K562 (cell line): ENCODE measurements around the gene SREBF1. TPM values are rescaled to one million over a fixed set of nuclear protein-coding genes. Genes with fewer than 3 reads are reported as not detected.

Source experiments
- MIER1 ChIP-seq: fragments of 450-650 bp; IDR thresholded peaks from 2 replicates; pipeline ENCODE4 v1.6.1; 2016; ENCODE audit warnings: antibody characterized with exemption, mild to moderate bottlenecking, low read depth
- POLR2H ChIP-seq: IDR thresholded peaks from 2 replicates; pipeline ENCODE4 v1.6.1; 2016; ENCODE audit warnings: missing genetic modification characterization, low read depth, mild to moderate bottlenecking, control low read depth, missing compliant biosample characterization, moderate library complexity
- RFX7 ChIP-seq: fragments of 250-450 bp; sonication (Bioruptor Pico); IDR thresholded peaks from 2 replicates; pipeline ENCODE4 v1.5.1; 2021; ENCODE audit warnings: mild to moderate bottlenecking
- SAP30 ChIP-seq: fragments of 200-600 bp; sonication (generic); IDR thresholded peaks from 2 replicates; pipeline ENCODE4 v1.6.1; 2012; ENCODE audit warnings: borderline replicate concordance, low read depth, mild to moderate bottlenecking, moderate library complexity, low read length, control low read depth, inconsistent platforms; ENCODE audit not compliant: insufficient read depth, poor library complexity, severe bottlenecking
- polyA plus RNA-seq, 8 experiments: library from polyadenylated mRNA; depleted of rRNA in 4 of 8; stranded (reverse) in 5 of 8; unstranded in 3 of 8; fragments of >200 nt; fragmentation: Nextera tagmentation in 2 of 8; fragmentation: Illumina TruSeq in 1 of 8; extraction: Ambion mirVana in 2 of 8; extraction: Trizol in 1 of 8; gene quantifications; 2 replicates each; pipeline versions ENCODE4 v1.2.1 to v1.2.3, GENCODE V29; 2011 to 2014; ENCODE audit warnings: inconsistent platforms in 1 of 8, missing spikeins in 1 of 8
- total RNA-seq, 7 experiments: library from RNA; depleted of rRNA in 6 of 7; stranded (reverse); fragments of >200 nt in 6 of 7; fragmentation: Illumina TruSeq in 2 of 7; extraction: Trizol in 2 of 7; gene quantifications; 2 replicates each; pipeline versions ENCODE4 v1.2.1 to v1.2.3, GENCODE V29; 2011 to 2021; ENCODE audit warnings: low replicate concordance in 1 of 7
- TF ChIP-seq, protein P1 (sequence below), 2 experiments: fragments of 450-650 bp; formaldehyde crosslinking in 1 of 2; IDR thresholded peaks; 2 replicates each; pipeline versions ENCODE4 v1.4.0 to v1.6.1; 2014 to 2020; ENCODE audit warnings: mild to moderate bottlenecking in 2 of 2, borderline replicate concordance in 1 of 2, low read depth in 1 of 2

Gene SREBF1
- total and polyA plus RNA-seq, 9 of the 15 experiments (the other 6 are each of a cell fraction or from before 2014, with no cell fraction given), result 1.6 to 169 (median 69.4) TPM

DNA sequence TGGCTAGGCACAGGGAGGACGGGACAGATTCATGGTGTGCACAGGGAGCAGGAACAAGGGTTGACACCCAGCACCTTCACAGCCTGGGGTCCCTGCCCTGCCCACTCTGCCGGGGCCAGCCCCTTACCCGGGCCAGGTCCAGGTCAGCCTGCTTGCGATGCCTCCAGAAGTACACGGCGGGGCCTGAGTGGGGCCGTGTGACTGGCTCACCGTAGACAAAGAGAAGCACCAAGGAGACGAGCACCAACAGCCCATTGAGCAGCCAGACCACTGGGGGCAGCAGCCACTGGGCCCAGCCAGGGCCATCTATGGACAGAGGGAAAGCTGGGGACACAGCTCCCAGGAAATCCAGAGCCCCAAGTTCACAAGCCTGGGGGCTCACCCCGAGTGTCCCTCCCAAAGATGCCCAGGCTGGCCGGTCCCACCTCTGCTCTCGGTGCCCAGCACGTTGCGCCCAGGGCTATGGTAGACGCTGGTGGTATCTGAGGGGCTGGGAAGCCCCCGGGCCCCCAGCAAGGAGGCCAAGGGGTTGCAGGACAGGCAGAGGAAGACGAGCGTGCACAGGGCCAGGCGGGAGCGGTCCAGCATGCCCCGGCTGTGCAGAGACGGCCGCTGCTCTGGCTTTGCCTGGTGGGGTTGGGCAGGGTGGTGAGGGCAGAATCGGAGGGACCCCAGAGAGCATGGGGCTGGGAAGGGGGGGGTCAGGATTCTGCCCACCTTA, 19.8 kb downstream of the SREBF1 start (continued):
- TF ChIP-seq, protein P1, sequence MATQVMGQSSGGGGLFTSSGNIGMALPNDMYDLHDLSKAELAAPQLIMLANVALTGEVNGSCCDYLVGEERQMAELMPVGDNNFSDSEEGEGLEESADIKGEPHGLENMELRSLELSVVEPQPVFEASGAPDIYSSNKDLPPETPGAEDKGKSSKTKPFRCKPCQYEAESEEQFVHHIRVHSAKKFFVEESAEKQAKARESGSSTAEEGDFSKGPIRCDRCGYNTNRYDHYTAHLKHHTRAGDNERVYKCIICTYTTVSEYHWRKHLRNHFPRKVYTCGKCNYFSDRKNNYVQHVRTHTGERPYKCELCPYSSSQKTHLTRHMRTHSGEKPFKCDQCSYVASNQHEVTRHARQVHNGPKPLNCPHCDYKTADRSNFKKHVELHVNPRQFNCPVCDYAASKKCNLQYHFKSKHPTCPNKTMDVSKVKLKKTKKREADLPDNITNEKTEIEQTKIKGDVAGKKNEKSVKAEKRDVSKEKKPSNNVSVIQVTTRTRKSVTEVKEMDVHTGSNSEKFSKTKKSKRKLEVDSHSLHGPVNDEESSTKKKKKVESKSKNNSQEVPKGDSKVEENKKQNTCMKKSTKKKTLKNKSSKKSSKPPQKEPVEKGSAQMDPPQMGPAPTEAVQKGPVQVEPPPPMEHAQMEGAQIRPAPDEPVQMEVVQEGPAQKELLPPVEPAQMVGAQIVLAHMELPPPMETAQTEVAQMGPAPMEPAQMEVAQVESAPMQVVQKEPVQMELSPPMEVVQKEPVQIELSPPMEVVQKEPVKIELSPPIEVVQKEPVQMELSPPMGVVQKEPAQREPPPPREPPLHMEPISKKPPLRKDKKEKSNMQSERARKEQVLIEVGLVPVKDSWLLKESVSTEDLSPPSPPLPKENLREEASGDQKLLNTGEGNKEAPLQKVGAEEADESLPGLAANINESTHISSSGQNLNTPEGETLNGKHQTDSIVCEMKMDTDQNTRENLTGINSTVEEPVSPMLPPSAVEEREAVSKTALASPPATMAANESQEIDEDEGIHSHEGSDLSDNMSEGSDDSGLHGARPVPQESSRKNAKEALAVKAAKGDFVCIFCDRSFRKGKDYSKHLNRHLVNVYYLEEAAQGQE (IDR thresholded peaks at IDR 0.05; ENCODE audit: borderline replicate concordance), result no peak
- TF ChIP-seq, protein P1 (CRISPR knock-in tag; IDR thresholded peaks at IDR 0.05; ENCODE audit: low read depth), result no peak
- no peak for TF ChIP-seq RFX7 (CRISPR knock-in tag)
- no peak for TF ChIP-seq SAP30
- TF ChIP-seq POLR2H (tag), result no peak
- no peak for TF ChIP-seq MIER1
